GM23248 (cell line): ENCODE data around the gene MPRIP. TPM values are rescaled to one million over a fixed set of nuclear protein-coding genes. Genes with fewer than 3 reads are reported as not detected.

ENCODE experiments used
- DNase-seq: peaks from one replicate; pipeline ENCODE4 v3.0.0-alpha.2; 2015
- H2AFZ ChIP-seq: fragments of 200-600 bp; sonication (generic); 2 replicates; pipeline ENCODE4 v1.6.1; 2016; ENCODE audit warnings: antibody characterized with exemption
- H3F3A ChIP-seq: fragments of 200-600 bp; sonication (generic); 2 replicates; pipeline ENCODE4 v1.6.1; 2016; ENCODE audit warnings: mild to moderate bottlenecking, antibody characterized with exemption, mixed run types; ENCODE audit not compliant: insufficient read depth
- H3K27ac ChIP-seq: fragments of 200-600 bp; sonication (generic); 2 replicates; pipeline ENCODE4 v1.5.1; 2016; ENCODE audit warnings: mild to moderate bottlenecking
- H3K27me3 ChIP-seq: fragments of 200-600 bp; sonication (generic); replicated peaks from 2 replicates; pipeline ENCODE4 v1.6.1; 2016; ENCODE audit warnings: mild to moderate bottlenecking; ENCODE audit not compliant: insufficient read depth
- H3K36me3 ChIP-seq: fragments of 200-600 bp; sonication (generic); 2 replicates; pipeline ENCODE4 v1.6.1; 2016; ENCODE audit warnings: low read depth, mild to moderate bottlenecking
- H3K4me1 ChIP-seq: fragments of 200-600 bp; sonication (generic); 2 replicates; pipeline ENCODE4 v1.6.1; 2016; ENCODE audit warnings: mild to moderate bottlenecking; ENCODE audit not compliant: insufficient read depth
- H3K4me2 ChIP-seq: fragments of 200-600 bp; sonication (generic); one replicate; pipeline ENCODE4 v1.6.1; 2016; ENCODE audit warnings: mild to moderate bottlenecking; ENCODE audit not compliant: unreplicated experiment
- H3K4me3 ChIP-seq: fragments of 200-600 bp; sonication (generic); 2 replicates; pipeline ENCODE4 v1.5.1; 2016; ENCODE audit warnings: mild to moderate bottlenecking
- H3K79me2 ChIP-seq: fragments of 200-600 bp; sonication (generic); 2 replicates; pipeline ENCODE4 v1.6.1; 2016; ENCODE audit warnings: mild to moderate bottlenecking; ENCODE audit not compliant: insufficient read depth
- H3K9ac ChIP-seq: fragments of 200-600 bp; sonication (generic); 2 replicates; pipeline ENCODE4 v1.6.1; 2016; ENCODE audit warnings: mild to moderate bottlenecking
- H3K9me2 ChIP-seq: fragments of 200-600 bp; sonication (generic); 2 replicates; pipeline ENCODE4 v1.6.1; 2016; ENCODE audit warnings: mixed run types, mild to moderate bottlenecking, moderate library complexity; ENCODE audit not compliant: insufficient read depth
- H3K9me3 ChIP-seq: fragments of 200-600 bp; sonication (generic); one replicate; pipeline ENCODE4 v1.6.1; 2017; ENCODE audit warnings: low read depth
- H4K20me1 ChIP-seq: fragments of 200-600 bp; sonication (generic); 2 replicates; pipeline ENCODE4 v1.6.0; 2016; ENCODE audit not compliant: insufficient read depth
- EZH2 ChIP-seq: fragments of 200-600 bp; sonication (generic); IDR thresholded peaks from 2 replicates; pipeline ENCODE4 v1.6.1; 2018; ENCODE audit warnings: antibody characterized with exemption, mild to moderate bottlenecking; ENCODE audit not compliant: insufficient read depth, poor library complexity, severe bottlenecking
- EZH2phosphoT487 ChIP-seq: fragments of 200-600 bp; sonication (generic); IDR thresholded peaks from 2 replicates; pipeline ENCODE4 v1.6.1; 2018; ENCODE audit warnings: antibody characterized with exemption, moderate library complexity, mild to moderate bottlenecking, low read depth; ENCODE audit not compliant: insufficient read depth
- WGBS, 2 experiments: methylation state at CpG; one replicate each; pipeline ENCODE4 v1.1.6; 2015 to 2017; ENCODE audit warnings: low lambda C conversion rate in 2 of 2, low coverage in 1 of 2; ENCODE audit errors: missing lambda C conversion rate in 2 of 2; 5-methylcytosine and 5-hydroxymethylcytosine counted together
- in situ Hi-C: fragments of 300-500 bp; cut with MboI; formaldehyde crosslinking; loops from 2 replicates; pipeline ENCODE4 v1.15.0; 2020
- polyA plus RNA-seq: library from polyadenylated mRNA; unstranded; fragments of >200 nt; fragmentation: Nextera tagmentation; extraction: Ambion mirVana; gene quantifications from 2 replicates; pipeline ENCODE4 v1.2.1, GENCODE V29; 2016
- total RNA-seq: library from RNA; depleted of rRNA; stranded (reverse); fragments of >200 nt; shearing (Covaris generic); gene quantifications from 2 replicates; pipeline ENCODE4 v1.2.3, GENCODE V29; 2014

The MPRIP gene
- total and polyA plus RNA-seq, 2 experiments from 2014 or later = 73.5 to 292 TPM

- DNase-seq = no peak
- no peaks in the 10 kb centered on the region for H4K20me1 ChIP-seq
- H3K4me3 ChIP-seq = no peak overlapping the region
- peaks cover 26% of the 10 kb centered on the region for H3K79me2 ChIP-seq
- H3F3A ChIP-seq = no peaks in the 10 kb centered on the region
- H2AFZ ChIP-seq = no peak overlapping the region
- H3K4me1 ChIP-seq = no peaks in the 10 kb centered on the region
- no peaks in the 10 kb centered on the region for H3K9me2 ChIP-seq
- no peaks in the 10 kb centered on the region for H3K27me3 ChIP-seq
- H3K36me3 ChIP-seq = peaks cover 34% of the 10 kb centered on the region; the same call in 1 of the 2 replicates
- H3K9ac ChIP-seq = no peak overlapping the region
- TF ChIP-seq EZH2phosphoT487 = no peak
- TF ChIP-seq EZH2 = no peak
- in situ Hi-C loops = no loop called here
- no peaks in the 10 kb centered on the region for H3K9me3 ChIP-seq
- WGBS, 2 experiments = 91 to 92% methylated on average over 26 of the region's 26 CpGs
- H3K27ac ChIP-seq = no peak overlapping the region
- no peak overlapping the region for H3K4me2 ChIP-seq
Observed at GRCh38 chr17:17229416-17230384, 187.4 kb downstream of the MPRIP start.

DNA sequence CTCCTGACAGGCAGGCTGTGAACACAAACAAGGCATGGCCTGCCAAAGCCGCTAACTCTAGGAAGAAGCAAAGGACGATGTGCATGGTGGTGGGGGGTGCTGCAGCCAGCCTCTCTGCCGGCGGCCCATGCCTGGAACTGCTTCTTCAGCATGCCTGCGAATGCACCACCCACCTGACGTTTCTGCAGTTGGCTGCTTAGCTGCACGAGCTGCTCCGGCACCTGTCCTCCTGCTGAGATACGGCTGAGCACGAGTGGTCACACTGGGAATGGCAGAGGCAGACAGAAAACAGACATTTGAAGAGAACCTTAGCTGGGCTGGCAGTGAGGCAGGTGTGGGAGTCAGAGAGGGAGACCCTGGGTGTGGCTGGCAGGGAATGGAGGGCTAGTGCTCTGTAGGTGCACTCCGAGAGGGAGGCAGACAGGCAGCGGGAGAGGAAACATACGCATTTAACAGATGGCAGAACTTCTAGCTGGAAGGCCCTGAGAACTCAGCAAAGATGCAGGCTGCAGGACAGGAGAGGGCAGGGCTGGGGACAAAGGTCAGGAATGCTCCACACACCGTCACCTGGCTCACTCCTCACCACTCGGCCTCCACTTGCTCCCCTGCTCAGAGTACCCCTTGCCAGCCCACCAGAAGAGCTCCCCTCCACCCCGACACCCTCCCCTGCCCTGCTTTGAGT lies 189.5 kb downstream of the MPRIP start:
- Histone ChIP-seq H3K9ac (no peak overlapping the region), H3K27me3 (no peaks in the 10 kb centered on the region), H3K36me3 (peaks cover 19% of the 10 kb centered on the region; the same call in 1 of the 2 replicates), H3K4me3 (no peak overlapping the region), H3K9me2 (no peaks in the 10 kb centered on the region), H3K79me2 (peaks cover 46% of the 10 kb centered on the region), H3F3A (peaks cover 11% of the 10 kb centered on the region), H3K27ac (no peak overlapping the region), H3K4me2 (no peak overlapping the region), H3K9me3 (no peaks in the 10 kb centered on the region), H3K4me1 (peaks cover 13% of the 10 kb centered on the region), H2AFZ (no peak overlapping the region), H4K20me1 (no peaks in the 10 kb centered on the region)
- in situ Hi-C loops = no loop called here
- no peak for TF ChIP-seq EZH2
- no peak for TF ChIP-seq EZH2phosphoT487
- DNase-seq = no peak
- 82 to 91% methylated on average over 14 to 15 of the region's 16 CpGs for WGBS, 2 experiments

GRCh38 chr17:17232303-17232621 lies 190.0 kb downstream of the MPRIP start:
- Histone ChIP-seq H3F3A (peaks cover 11% of the 10 kb centered on the region), H3K4me1 (peaks cover 13% of the 10 kb centered on the region), H2AFZ (no peak overlapping the region), H3K9ac (no peak overlapping the region), H3K9me3 (no peaks in the 10 kb centered on the region), H3K9me2 (no peaks in the 10 kb centered on the region), H4K20me1 (no peaks in the 10 kb centered on the region), H3K79me2 (peaks cover 48% of the 10 kb centered on the region), H3K27ac (no peak overlapping the region), H3K4me3 (no peak overlapping the region), H3K36me3 (peaks cover 19% of the 10 kb centered on the region; the same call in 1 of the 2 replicates), H3K27me3 (no peaks in the 10 kb centered on the region), H3K4me2 (no peak overlapping the region)
- 86 to 90% methylated on average over 11 of the region's 11 CpGs for WGBS, 2 experiments
- in situ Hi-C loops = no loop called here
- no peak for TF ChIP-seq EZH2
- TF ChIP-seq EZH2phosphoT487 = no peak
- DNase-seq = no peak

GRCh38 chr17:17235212-17236174 lies 193.2 kb downstream of the MPRIP start:
- peaks cover 13% of the 10 kb centered on the region for H3K4me1 ChIP-seq
- DNase-seq = peak; percentile 76
- H3K27me3 ChIP-seq = no peaks in the 10 kb centered on the region
- TF ChIP-seq EZH2 (no peak), EZH2phosphoT487 (no peak)
- no peak overlapping the region for H2AFZ ChIP-seq
- no peaks in the 10 kb centered on the region for H3K9me2 ChIP-seq
- peaks cover 14% of the 10 kb centered on the region for H3F3A ChIP-seq
- peak overlapping the region; percentile 94 for H3K4me3 ChIP-seq
- H3K27ac ChIP-seq = peak overlapping the region; percentile 94
- H3K9ac ChIP-seq = peak overlapping the region; percentile 99
- H3K36me3 ChIP-seq = peaks cover 3% of the 10 kb centered on the region; the same call in 1 of the 2 replicates
- in situ Hi-C loops = no loop called here
- H3K79me2 ChIP-seq = peaks cover 48% of the 10 kb centered on the region
- H3K9me3 ChIP-seq = no peaks in the 10 kb centered on the region
- 15 to 19% methylated on average over 19 of the region's 19 CpGs for WGBS, 2 experiments
- no peaks in the 10 kb centered on the region for H4K20me1 ChIP-seq
- H3K4me2 ChIP-seq = peak overlapping the region; percentile 92
